Measurements from ENCODE around the gene APP.

APP gene

DNA sequence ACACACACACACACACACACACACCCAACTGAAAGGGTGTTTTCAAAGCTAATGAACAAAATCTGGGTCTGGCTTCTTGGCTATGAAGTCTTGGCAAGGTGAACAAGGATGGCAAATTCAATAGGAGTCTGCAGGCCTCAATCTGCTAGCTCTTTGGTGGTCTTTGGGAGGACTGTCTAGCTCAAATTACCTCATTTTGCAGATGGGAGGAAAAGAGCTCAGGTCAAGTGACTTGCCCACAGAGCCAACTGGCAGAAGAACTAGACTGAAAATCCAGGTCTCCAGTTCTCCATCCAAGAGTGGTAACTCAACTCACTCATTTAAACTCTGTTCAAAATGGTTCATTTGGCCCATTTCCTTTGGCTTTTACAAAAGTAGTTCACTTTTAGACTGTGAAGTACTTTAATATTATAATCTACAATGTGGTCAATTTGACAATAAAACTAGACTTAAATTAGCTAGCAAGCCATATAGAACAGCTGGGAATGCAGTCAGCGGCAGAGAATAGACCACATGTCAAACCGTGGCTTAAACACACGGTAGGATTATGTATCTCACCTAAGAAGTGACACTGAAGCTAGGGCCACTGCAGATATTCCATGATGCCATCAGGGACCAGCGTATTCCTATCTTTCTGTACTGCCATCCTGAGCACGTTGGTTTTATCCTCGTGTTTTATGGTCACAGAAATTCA is 112.9 kb downstream of the APP start:
- no peak overlapping the region for H3K27ac Mint-ChIP-seq
- H3K4me3 Mint-ChIP-seq: no peak overlapping the region
- peaks cover 17% of the 10 kb centered on the region for H3K4me1 Mint-ChIP-seq (ENCODE audit: low read depth)
- peaks cover 13% of the 10 kb centered on the region for H3K36me3 Mint-ChIP-seq
- H3K27me3 Mint-ChIP-seq: no peaks in the 10 kb centered on the region
- H3K9me3 Mint-ChIP-seq (ENCODE audit: low read depth): no peaks in the 10 kb centered on the region

DNA sequence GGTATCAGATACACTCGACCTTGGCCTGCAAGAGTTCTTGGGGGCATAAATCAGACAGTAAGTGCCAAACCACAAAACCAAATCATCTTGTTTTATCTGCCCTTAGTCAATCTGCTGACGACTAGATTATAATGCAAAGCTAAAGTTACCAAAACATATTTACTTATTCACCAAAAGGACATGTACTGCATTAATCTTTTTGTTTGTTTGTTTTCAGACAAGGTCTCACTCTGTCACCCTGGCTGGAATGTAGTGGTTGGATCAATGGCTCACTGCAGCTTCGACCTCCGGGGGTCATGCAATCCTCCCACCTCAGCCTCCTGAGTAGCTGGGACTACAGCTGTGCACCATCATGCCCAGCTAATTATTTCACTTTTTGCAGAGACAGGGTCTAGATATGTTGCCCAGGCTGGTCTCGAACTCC is 114.7 kb downstream of the APP start:
- H3K27ac Mint-ChIP-seq: no peak overlapping the region

DNA sequence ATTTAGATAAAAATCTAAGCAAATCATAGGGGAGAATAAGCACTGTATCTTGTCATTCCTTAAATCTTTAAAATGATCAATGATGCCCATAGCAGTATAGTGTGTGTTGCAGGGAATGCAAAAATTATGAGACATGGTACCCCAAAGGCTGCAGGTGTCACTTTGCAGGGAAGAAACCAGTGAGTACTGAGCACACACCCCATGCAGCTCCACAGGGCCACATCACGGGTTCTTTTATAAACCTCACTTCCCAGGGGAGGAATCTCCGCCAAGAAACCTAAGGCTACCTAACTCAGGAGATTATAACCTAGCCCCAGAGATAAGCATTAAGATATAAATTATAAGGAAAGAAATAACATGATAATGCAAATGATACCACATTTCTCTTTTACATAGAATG is 115.6 kb downstream of the APP start:
- H3K27ac Mint-ChIP-seq: no peak overlapping the region
- H3K4me3 Mint-ChIP-seq: no peak overlapping the region
- no peaks in the 10 kb centered on the region for H3K9me3 Mint-ChIP-seq (ENCODE audit: low read depth)

More for the DNA sequence above, 114.7 kb downstream of the APP start:
- Mint-ChIP-seq H3K4me1 (ENCODE audit: low read depth) (peaks cover 16% of the 10 kb centered on the region), H3K9me3 (ENCODE audit: low read depth) (no peaks in the 10 kb centered on the region), H3K4me3 (no peak overlapping the region), H3K27me3 (no peaks in the 10 kb centered on the region), H3K36me3 (peaks cover 16% of the 10 kb centered on the region)

DNA sequence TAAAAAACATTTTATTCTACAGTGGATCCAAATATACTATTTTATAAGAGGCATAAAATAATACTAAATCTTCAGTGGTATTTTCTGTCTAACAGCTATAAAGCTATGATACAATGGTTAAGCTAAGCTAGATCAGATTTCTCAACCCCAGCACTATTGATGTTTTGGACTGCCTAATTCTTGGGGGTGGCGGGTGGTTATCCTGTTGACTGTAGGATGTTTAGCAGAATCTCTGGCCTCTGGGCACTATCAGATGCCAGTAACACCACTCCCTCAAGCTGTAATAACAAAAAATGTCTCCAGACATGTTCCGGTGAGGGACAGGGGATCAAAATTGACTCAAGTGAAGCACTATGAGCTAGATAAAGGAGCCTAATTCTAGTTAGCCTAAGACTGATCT is 118.5 kb downstream of the APP start:
- no peaks in the 10 kb centered on the region for H3K27me3 Mint-ChIP-seq
- H3K27ac Mint-ChIP-seq: no peak overlapping the region
- H3K4me1 Mint-ChIP-seq (ENCODE audit: low read depth): peaks cover 6% of the 10 kb centered on the region
- H3K9me3 Mint-ChIP-seq (ENCODE audit: low read depth): no peaks in the 10 kb centered on the region
- peaks cover 26% of the 10 kb centered on the region for H3K36me3 Mint-ChIP-seq
- H3K4me3 Mint-ChIP-seq: no peak overlapping the region

More for the DNA sequence above, 115.6 kb downstream of the APP start:
- Mint-ChIP-seq H3K4me1 (ENCODE audit: low read depth) (peaks cover 11% of the 10 kb centered on the region), H3K36me3 (peaks cover 14% of the 10 kb centered on the region), H3K27me3 (no peaks in the 10 kb centered on the region)

DNA sequence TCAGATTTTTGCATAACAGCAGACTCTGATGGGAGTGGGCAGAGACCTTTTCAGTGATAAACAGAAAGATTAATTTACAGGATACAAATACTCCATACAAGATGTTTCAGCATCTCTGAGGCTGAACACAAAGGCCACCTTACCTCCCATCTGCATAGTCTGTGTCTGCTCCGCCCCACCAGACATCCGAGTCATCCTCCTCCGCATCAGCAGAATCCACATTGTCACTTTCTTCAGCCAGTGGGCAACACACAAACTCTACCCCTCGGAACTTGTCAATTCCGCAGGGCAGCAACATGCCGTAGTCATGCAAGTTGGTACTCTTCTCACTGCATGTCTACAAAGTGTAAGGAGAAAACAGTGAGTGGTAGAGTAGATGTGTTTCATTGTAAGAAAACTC is 119.7 kb downstream of the APP start:
- Mint-ChIP-seq H3K27ac (no peak overlapping the region), H3K4me3 (no peak overlapping the region), H3K4me1 (ENCODE audit: low read depth) (peaks cover 5% of the 10 kb centered on the region), H3K36me3 (peaks cover 34% of the 10 kb centered on the region), H3K9me3 (ENCODE audit: low read depth) (no peaks in the 10 kb centered on the region), H3K27me3 (no peaks in the 10 kb centered on the region)

DNA sequence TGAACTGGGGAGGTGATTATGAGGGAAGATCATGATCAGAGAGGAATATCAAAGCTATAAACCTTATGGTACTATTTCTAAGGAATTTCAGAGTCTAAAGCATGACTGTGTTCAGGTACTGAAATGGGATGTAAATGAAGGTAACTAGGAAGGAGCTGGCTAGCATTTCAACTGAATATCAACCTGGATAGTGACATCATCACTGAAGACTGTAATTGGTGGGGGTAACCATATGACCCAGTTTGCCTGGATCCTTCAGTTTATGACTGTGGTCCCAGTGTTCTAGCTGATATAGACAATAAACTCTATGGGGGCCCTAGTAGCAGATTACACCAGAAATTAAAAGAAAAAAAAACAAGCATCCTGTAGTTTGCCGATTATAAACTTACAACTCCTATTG is 120.8 kb downstream of the APP start:
- Mint-ChIP-seq H3K27ac (no peak overlapping the region), H3K9me3 (ENCODE audit: low read depth) (no peaks in the 10 kb centered on the region), H3K4me1 (ENCODE audit: low read depth) (peaks cover 2% of the 10 kb centered on the region), H3K4me3 (no peak overlapping the region), H3K27me3 (no peaks in the 10 kb centered on the region), H3K36me3 (peaks cover 38% of the 10 kb centered on the region)

DNA sequence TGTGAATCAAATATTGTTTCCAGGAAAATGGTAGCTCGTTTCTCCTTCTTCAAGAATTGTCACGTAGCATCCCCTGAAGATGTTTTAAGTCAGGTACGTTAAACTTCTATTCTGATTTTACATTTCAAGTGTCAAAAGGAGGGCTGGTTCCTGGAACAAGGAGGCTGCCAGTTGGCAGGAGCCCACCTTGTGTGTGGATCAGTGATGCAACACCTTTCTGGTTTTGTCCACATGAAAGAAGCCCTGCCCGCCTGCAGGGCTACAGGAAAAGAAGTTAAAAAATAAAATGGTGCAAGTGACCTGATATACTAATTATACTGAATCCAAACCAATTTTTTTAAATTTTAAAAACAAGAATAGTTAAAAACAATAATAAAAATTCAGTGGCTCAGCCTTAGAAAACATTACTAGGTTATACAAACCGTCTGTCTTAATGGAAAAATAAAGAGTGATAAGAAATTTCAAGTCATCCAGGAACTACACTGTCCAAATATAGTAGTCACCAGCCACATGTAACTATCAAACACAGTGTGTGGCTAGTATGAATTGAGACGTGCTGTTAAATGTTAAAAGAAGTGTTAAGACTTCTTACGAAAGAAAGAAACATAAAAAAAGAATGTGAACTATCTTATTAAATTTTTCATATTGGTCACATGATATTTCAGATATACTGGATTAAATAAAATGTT is 123.1 kb downstream of the APP start:
- H3K4me3 Mint-ChIP-seq: no peak overlapping the region
- H3K36me3 Mint-ChIP-seq: peaks cover 34% of the 10 kb centered on the region
- H3K4me1 Mint-ChIP-seq (ENCODE audit: low read depth): no peaks in the 10 kb centered on the region
- H3K9me3 Mint-ChIP-seq (ENCODE audit: low read depth): no peaks in the 10 kb centered on the region
- H3K27me3 Mint-ChIP-seq: no peaks in the 10 kb centered on the region
- no peak overlapping the region for H3K27ac Mint-ChIP-seq

DNA sequence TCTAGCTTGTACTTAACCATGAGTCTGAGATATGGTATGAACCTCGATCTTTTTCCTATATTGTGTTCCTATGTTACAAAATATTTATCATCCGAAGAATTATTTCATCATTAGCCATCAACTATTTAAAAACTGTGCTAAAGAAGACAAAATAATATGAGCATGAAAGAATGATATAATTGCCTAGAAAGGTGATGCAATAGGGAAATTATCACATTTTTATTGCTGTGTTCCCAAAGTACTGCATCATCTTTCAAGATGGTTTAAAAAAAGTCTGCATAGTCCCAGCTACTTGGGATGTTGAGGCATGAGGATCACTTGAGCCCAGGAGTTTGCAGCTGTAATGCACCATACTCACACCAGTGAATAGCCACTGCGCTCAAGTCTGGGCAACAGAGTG is 126.7 kb downstream of the APP start:
- no peaks in the 10 kb centered on the region for H3K27me3 Mint-ChIP-seq
- no peak overlapping the region for H3K4me3 Mint-ChIP-seq
- H3K4me1 Mint-ChIP-seq (ENCODE audit: low read depth): no peaks in the 10 kb centered on the region
- H3K9me3 Mint-ChIP-seq (ENCODE audit: low read depth): no peaks in the 10 kb centered on the region
- H3K27ac Mint-ChIP-seq: no peak overlapping the region
- peaks cover 14% of the 10 kb centered on the region for H3K36me3 Mint-ChIP-seq

DNA sequence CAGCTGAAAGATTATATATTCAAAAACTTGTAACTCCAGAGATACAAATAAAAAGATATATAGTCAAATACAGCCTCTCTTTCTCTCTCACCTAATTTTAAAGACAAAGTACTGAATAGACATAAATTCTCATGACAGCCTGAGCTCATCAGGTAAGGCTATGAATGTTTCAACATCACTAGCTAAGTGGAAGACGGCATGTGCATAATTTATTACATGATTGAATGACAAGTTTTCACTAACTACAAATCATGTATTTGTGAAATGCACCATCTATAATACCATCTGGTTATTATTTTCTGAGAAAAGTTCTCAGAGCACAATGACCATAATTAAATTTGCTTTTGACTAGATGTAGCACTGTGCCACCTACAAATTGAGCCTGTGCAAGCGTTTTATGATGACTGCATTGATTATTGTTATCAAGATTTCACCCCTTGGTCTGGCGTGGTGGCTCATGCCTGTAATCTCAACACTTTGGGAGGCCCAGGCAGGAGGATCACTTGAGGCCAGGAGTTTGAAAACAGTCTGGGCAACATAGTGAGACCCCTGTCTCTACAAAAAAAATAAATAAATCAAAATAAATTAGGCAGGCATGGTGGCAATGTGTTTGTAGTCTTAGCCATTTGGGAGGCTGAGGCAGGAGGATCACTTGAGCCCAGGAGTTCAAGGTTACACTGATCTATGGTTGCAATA is 128.2 kb downstream of the APP start:
- Mint-ChIP-seq H3K27ac (no peak overlapping the region), H3K4me1 (ENCODE audit: low read depth) (no peaks in the 10 kb centered on the region)

DNA sequence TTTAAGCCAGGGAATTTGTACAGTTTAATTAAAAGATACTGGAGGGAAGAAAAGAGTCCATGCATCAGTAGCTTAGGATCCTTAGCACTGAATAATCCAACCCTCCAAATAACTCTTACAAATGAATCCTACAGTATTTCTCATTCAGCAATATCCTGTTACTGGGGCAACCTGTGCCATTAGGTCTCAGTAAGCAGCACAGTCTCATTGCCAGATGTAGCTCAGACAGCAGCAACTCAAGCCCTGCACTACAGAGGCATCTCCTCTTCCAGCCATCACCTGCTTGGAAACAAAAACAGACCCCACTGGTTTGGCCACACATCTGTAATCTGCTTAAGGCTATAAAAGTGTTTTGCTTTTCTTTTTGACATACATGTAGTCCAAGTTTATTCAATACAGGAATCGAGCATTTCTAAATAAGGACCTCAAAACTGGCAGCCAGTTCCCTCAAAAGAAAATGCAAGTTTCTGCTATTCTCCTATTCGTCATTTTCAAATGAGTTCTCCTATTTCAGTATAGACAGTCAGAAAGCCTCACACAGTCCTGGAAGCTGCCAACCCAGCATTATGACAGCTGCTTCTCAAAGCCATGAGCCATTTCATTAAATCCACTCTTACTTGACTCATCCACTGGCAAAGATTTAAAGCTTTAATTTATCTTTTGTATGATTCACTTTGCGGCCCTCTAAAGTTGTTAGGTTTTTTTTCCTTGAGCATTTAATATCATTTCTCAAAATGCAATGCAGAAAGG is 129.0 kb downstream of the APP start:
- H3K4me1 Mint-ChIP-seq (ENCODE audit: low read depth): no peaks in the 10 kb centered on the region

More for the DNA sequence above, 128.2 kb downstream of the APP start:
- peaks cover 13% of the 10 kb centered on the region for H3K36me3 Mint-ChIP-seq
- no peak overlapping the region for H3K4me3 Mint-ChIP-seq
- H3K9me3 Mint-ChIP-seq (ENCODE audit: low read depth): no peaks in the 10 kb centered on the region
- no peaks in the 10 kb centered on the region for H3K27me3 Mint-ChIP-seq

DNA sequence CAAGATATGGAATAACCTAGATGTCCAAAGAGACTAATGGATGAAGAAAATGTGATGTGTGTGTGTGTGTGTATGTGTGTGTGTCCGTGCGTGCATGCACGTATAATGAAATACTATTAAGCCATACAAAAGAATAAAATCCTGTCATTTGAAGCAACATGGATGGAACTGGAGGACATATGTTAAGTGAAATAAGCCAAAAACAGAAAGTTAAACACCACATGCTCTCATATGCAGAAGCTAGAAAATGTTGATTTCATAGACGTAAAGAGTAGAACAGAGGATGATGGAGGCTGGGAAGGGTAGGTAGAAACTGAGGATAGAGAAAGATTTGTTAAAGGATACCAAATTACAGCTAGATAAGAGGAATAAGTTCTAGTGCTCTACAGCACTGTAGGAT is 133.7 kb downstream of the APP start:
- no peaks in the 10 kb centered on the region for H3K27me3 Mint-ChIP-seq
- no peaks in the 10 kb centered on the region for H3K4me1 Mint-ChIP-seq (ENCODE audit: low read depth)
- no peaks in the 10 kb centered on the region for H3K9me3 Mint-ChIP-seq (ENCODE audit: low read depth)
- no peak overlapping the region for H3K4me3 Mint-ChIP-seq
- H3K36me3 Mint-ChIP-seq: peaks cover 4% of the 10 kb centered on the region
- no peak overlapping the region for H3K27ac Mint-ChIP-seq

More for the DNA sequence above, 129.0 kb downstream of the APP start:
- Mint-ChIP-seq H3K27ac (no peak overlapping the region), H3K36me3 (peaks cover 12% of the 10 kb centered on the region), H3K27me3 (no peaks in the 10 kb centered on the region), H3K9me3 (ENCODE audit: low read depth) (no peaks in the 10 kb centered on the region), H3K4me3 (no peak overlapping the region)

DNA sequence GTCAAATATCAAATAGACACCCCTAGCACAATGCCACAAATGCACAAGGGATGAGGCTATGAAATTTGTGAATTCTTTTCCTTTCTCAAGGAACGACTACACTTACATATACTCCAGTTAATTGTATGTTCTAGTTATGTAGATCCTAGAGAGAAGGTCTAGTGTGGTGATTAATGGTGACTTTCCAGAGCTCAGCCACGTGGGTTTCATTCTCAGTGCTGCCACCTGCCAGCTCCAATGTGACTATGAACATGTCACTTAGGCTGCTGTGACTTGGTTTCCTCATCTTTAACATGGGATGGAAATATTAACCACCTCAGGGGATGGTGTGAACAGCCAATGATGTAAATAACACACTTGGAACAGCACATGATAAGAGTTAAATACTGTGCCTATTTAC is 138.3 kb downstream of the APP start:
- no peaks in the 10 kb centered on the region for H3K27me3 Mint-ChIP-seq
- no peaks in the 10 kb centered on the region for H3K4me1 Mint-ChIP-seq (ENCODE audit: low read depth)
- H3K9me3 Mint-ChIP-seq (ENCODE audit: low read depth): no peaks in the 10 kb centered on the region
- no peak overlapping the region for H3K27ac Mint-ChIP-seq
- no peak overlapping the region for H3K4me3 Mint-ChIP-seq
- peaks cover 7% of the 10 kb centered on the region for H3K36me3 Mint-ChIP-seq

DNA sequence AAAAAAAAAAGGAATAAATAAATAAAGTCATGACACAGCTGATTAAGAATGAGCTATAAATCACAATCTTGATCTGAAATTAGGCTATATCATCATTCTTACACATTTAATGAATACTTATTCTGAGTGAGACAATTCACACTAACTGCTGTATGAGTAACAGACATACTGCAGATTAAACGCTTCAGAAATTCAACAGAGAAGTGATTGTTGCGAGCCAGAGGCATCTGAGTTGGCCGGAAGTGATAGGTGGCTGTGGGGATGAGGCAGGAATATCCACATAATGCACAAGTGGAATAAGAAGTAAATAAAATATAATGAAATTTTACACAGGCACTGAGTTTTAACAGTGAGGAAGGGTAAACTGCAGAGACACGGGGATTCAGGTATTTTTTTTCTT is 142.4 kb downstream of the APP start:
- Mint-ChIP-seq H3K27ac (no peak overlapping the region), H3K4me1 (ENCODE audit: low read depth) (no peaks in the 10 kb centered on the region), H3K9me3 (ENCODE audit: low read depth) (no peaks in the 10 kb centered on the region), H3K27me3 (no peaks in the 10 kb centered on the region), H3K36me3 (peaks cover 8% of the 10 kb centered on the region), H3K4me3 (no peak overlapping the region)

DNA sequence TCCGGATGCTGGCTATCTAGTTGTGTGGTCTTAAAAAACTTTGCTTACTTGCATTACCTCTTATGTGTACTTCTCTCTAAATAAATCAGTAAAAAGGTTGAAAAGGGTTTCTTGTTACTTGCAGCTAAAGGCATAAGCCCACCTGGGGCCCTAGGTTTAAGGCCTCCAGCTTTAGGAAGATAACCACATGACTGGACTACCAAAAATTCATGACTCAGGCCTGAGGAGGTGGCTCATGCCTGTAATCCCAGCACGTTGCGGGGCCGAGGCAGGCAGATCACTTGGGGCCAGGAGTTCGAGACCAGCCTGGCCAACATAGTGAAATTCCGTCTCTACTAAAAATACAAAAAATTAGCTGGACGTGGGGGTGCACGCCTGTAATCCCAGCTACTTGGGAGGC is 142.9 kb downstream of the APP start:
- Mint-ChIP-seq H3K36me3 (peaks cover 8% of the 10 kb centered on the region), H3K4me1 (ENCODE audit: low read depth) (no peaks in the 10 kb centered on the region), H3K27ac (no peak overlapping the region), H3K27me3 (no peaks in the 10 kb centered on the region), H3K4me3 (no peak overlapping the region), H3K9me3 (ENCODE audit: low read depth) (no peaks in the 10 kb centered on the region)
